Keratinocyte (primary cell): Measurements from ENCODE around the gene LCE1C. TPM values are rescaled to one million over a fixed set of nuclear protein-coding genes. Genes with fewer than 3 reads are reported as not detected.

Source experiments
- DNase-seq: peaks from one replicate; pipeline ENCODE4 v3.0.0-alpha.2; 2011; ENCODE audit warnings: low read depth, missing footprints, low spot score
- FAIRE-seq: peaks from 2 replicates; lab custom pipeline; 2011; peaks lifted over from hg19 to GRCh38; lab: Jason Lieb, UNC
- H2AFZ ChIP-seq: 2 replicates; pipeline ENCODE4 v1.6.0; 2012; ENCODE audit warnings: low read length, control low read depth, inconsistent platforms; ENCODE audit not compliant: control insufficient read depth
- H3K27ac ChIP-seq: 2 replicates; pipeline ENCODE4 v1.5.1; 2011; ENCODE audit warnings: low read length; ENCODE audit not compliant: control insufficient read depth, insufficient read depth
- H3K27me3 ChIP-seq: 3 replicates; pipeline ENCODE4 v1.6.0; 2011; ENCODE audit warnings: low read length; ENCODE audit not compliant: control insufficient read depth, insufficient read depth; ENCODE audit errors: extremely low read depth
- H3K36me3 ChIP-seq, 2 experiments: 2 replicates in 1 of 2; 3 replicates in 1 of 2; pipeline ENCODE4 v1.5.1; 2011; ENCODE audit warnings: low read length in 2 of 2, mild to moderate bottlenecking in 1 of 2; ENCODE audit not compliant: control insufficient read depth in 2 of 2, insufficient read depth in 2 of 2; ENCODE audit errors: extremely low read depth in 1 of 2
- H3K4me1 ChIP-seq: 3 replicates; pipeline ENCODE4 v1.5.1; 2011; ENCODE audit warnings: low read length; ENCODE audit not compliant: control insufficient read depth, insufficient read depth; ENCODE audit errors: extremely low read depth
- H3K4me2 ChIP-seq: 3 replicates; pipeline ENCODE4 v1.6.0; 2011; ENCODE audit warnings: low read depth, low read length; ENCODE audit not compliant: control insufficient read depth, insufficient read depth; ENCODE audit errors: extremely low read depth
- H3K4me3 ChIP-seq, 3 experiments: fragments of 200-600 bp in 1 of 3; sonication (generic) in 1 of 3; 2 replicates in 2 of 3; 3 replicates in 1 of 3; pipeline ENCODE4 v1.5.1; 2011 to 2016; ENCODE audit warnings: low read length in 3 of 3, mild to moderate bottlenecking in 3 of 3, control low read depth in 2 of 3, inconsistent platforms in 1 of 3, low read depth in 1 of 3, mixed read lengths in 1 of 3, mixed run types in 1 of 3, moderate library complexity in 1 of 3; ENCODE audit not compliant: control insufficient read depth in 2 of 3, insufficient read depth in 2 of 3; ENCODE audit errors: extremely low read depth in 1 of 3
- H3K79me2 ChIP-seq: 2 replicates; pipeline ENCODE4 v1.6.0; 2012; ENCODE audit warnings: low read length; ENCODE audit not compliant: control insufficient read depth, insufficient read depth
- H3K9ac ChIP-seq: 3 replicates; pipeline ENCODE4 v1.6.0; 2011; ENCODE audit warnings: low read length; ENCODE audit not compliant: control insufficient read depth, insufficient read depth; ENCODE audit errors: extremely low read depth
- H3K9me1 ChIP-seq: 3 replicates; pipeline ENCODE4 v1.6.0; 2011; ENCODE audit warnings: low read length; ENCODE audit not compliant: control insufficient read depth, insufficient read depth; ENCODE audit errors: extremely low read depth
- H3K9me3 ChIP-seq: 2 replicates; pipeline ENCODE4 v1.5.1; 2012; ENCODE audit warnings: low read depth, low read length; ENCODE audit not compliant: control insufficient read depth
- H4K20me1 ChIP-seq: 3 replicates; pipeline ENCODE4 v1.6.0; 2011; ENCODE audit warnings: low read length; ENCODE audit not compliant: control insufficient read depth, insufficient read depth; ENCODE audit errors: extremely low read depth
- CTCF ChIP-seq, 3 experiments: IDR thresholded peaks in 1 of 3; conservative IDR thresholded peaks in 1 of 3; optimal IDR thresholded peaks in 1 of 3; 2 replicates in 2 of 3; 3 replicates in 1 of 3; pipeline versions ENCODE3 to v1.5.1; 2011; ENCODE audit warnings: low read length in 3 of 3, mild to moderate bottlenecking in 3 of 3, moderate library complexity in 2 of 3, control low read depth in 1 of 3, inconsistent platforms in 1 of 3; ENCODE audit not compliant: insufficient read depth in 2 of 3; ENCODE audit errors: extremely low read depth in 1 of 3
- EZH2 ChIP-seq: IDR thresholded peaks from one replicate; pipeline ENCODE4 v1.6.1; 2012; ENCODE audit warnings: inconsistent platforms, mild to moderate bottlenecking, low read length, moderate library complexity
- dilution Hi-C: fragments of 300-500 bp; cut with MboI; formaldehyde crosslinking; loops from one replicate; pipeline ENCODE4 v1.7.0; 2020; ENCODE audit warnings: low sequenced_read_pairs; ENCODE audit not compliant: extremely low pct_ligation_motif_present
- polyA plus RNA-seq, 5 experiments: library from polyadenylated mRNA; depleted of rRNA in 3 of 5; stranded (reverse) in 3 of 5; stranded (forward) in 1 of 5; unstranded in 1 of 5; fragments of >200 nt; gene quantifications; 1 replicate in 1 of 5; 2 replicates in 3 of 5; 3 replicates in 1 of 5; pipeline versions ENCODE4 v1.2.1 to v1.2.3, GENCODE V29; 2011 to 2012; ENCODE audit warnings: missing spikeins in 2 of 5, low read depth in 1 of 5, low replicate concordance in 1 of 5

LCE1C gene
- polyA plus RNA-seq, 1 donor (not counting 4 experiments of a cell fraction or from before 2014, with no cell fraction given), result 1.8 TPM

DNA sequence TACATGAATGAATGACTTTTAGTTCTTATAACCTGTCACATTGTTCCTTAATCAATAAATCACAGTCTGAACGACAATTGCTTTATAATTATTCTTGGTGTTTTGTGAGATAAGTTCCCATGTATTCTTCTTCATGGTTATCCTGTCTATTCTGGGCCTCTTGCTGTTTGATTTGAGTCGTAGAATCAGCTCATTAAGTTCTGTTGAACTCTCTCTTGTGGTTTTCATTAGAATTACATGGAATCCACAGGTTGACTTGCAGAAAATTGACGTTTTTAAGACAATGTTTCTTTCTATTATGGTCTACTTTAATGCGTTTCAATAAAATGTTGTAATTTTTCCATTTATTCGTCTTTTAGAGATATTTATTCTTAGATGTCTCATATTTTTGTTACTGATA lies 16.8 kb upstream of the LCE1C start:
- H3K9ac ChIP-seq, result no peak overlapping the region
- H3K27ac ChIP-seq, result no peak overlapping the region
- no peak overlapping the region for H2AFZ ChIP-seq
- DNase-seq (no peak), FAIRE-seq (no peak)
- H3K9me1 ChIP-seq, result no peaks in the 10 kb centered on the region
- TF ChIP-seq EZH2, result no peak
- TF ChIP-seq CTCF (optimal IDR thresholded peaks at IDR 0.05 in 1 of 3, IDR thresholded peaks at IDR 0.05 in 1 of 3, conservative IDR thresholded peaks at IDR 0.05 in 1 of 3; ENCODE audit: extremely low read depth in 1 of 3, insufficient read depth in 2 of 3, low read length in 3 of 3), result no peak
- H3K4me1 ChIP-seq, result no peaks in the 10 kb centered on the region
- H3K36me3 ChIP-seq, result no peaks in the 10 kb centered on the region
- H3K9me3 ChIP-seq, result no peaks in the 10 kb centered on the region
- H3K79me2 ChIP-seq, result no peaks in the 10 kb centered on the region
- H3K4me2 ChIP-seq, result no peak overlapping the region
- no peaks in the 10 kb centered on the region for H4K20me1 ChIP-seq
- dilution Hi-C loops, result no loop called here
- no peak overlapping the region for H3K4me3 ChIP-seq
- no peaks in the 10 kb centered on the region for H3K27me3 ChIP-seq

DNA sequence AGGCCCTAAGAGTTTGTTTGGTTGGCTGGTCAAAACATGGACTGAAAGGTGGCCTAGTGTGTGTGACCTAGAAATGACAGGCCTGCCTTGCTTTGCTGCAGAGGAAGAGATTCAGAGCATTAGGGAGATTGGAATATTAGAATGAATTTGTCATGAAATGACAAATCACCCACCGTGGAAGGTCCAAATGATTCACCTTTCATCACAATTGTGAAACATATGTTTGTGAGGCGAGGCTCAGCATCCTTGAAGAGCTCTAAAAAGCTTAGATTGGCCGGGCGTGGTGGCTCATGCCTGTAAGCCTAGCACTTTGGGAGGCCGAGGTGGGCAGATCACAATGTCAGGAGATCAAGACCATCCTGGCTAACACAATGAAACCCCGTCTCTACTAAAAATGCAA lies 10.9 kb upstream of the LCE1C start:
- H3K4me3 ChIP-seq, result no peak overlapping the region
- H3K27ac ChIP-seq, result no peak overlapping the region
- TF ChIP-seq EZH2 (no peak), CTCF (optimal IDR thresholded peaks at IDR 0.05 in 1 of 3, IDR thresholded peaks at IDR 0.05 in 1 of 3, conservative IDR thresholded peaks at IDR 0.05 in 1 of 3; ENCODE audit: extremely low read depth in 1 of 3, insufficient read depth in 2 of 3, low read length in 3 of 3) (no peak)
- dilution Hi-C loops, result no loop called here
- no peaks in the 10 kb centered on the region for H4K20me1 ChIP-seq
- DNase-seq (no peak), FAIRE-seq (no peak)
- no peaks in the 10 kb centered on the region for H3K9me3 ChIP-seq
- no peaks in the 10 kb centered on the region for H3K9me1 ChIP-seq
- no peak overlapping the region for H3K9ac ChIP-seq
- no peaks in the 10 kb centered on the region for H3K79me2 ChIP-seq
- no peaks in the 10 kb centered on the region for H3K27me3 ChIP-seq
- no peak overlapping the region for H3K4me2 ChIP-seq
- H3K4me1 ChIP-seq, result peaks cover 5% of the 10 kb centered on the region
- H3K36me3 ChIP-seq, result no peaks in the 10 kb centered on the region
- no peak overlapping the region for H2AFZ ChIP-seq
